SJSA1 (cell line): ENCODE data around the gene EIF4G3. TPM values are rescaled to one million over a fixed set of nuclear protein-coding genes. Genes with fewer than 3 reads are reported as not detected.
"Not testable (repeated sequence)": the region's sequence is repeated elsewhere in the genome, so short reads cannot be mapped to it uniquely, and the experiment has no call there.

ENCODE experiments used
- DNase-seq, 2 experiments: peaks; one replicate each; pipeline ENCODE4 v3.0.0-alpha.2; 2015 to 2020; ENCODE audit warnings: low spot score in 2 of 2, low read depth in 1 of 2
- H3K27ac ChIP-seq: fragments of 250-450 bp; sonication (Bioruptor Pico); 2 replicates; pipeline ENCODE4 v1.5.1; 2020; ENCODE audit warnings: mild to moderate bottlenecking, moderate library complexity
- H3K27me3 ChIP-seq: fragments of 250-450 bp; sonication (Bioruptor Pico); replicated peaks from 2 replicates; pipeline ENCODE4 v1.5.1; 2020; ENCODE audit warnings: mild to moderate bottlenecking, moderate library complexity
- H3K36me3 ChIP-seq: fragments of 250-450 bp; sonication (Bioruptor Pico); 2 replicates; pipeline ENCODE4 v1.5.1; 2020; ENCODE audit warnings: mild to moderate bottlenecking
- H3K4me1 ChIP-seq: fragments of 250-450 bp; sonication (Bioruptor Pico); replicated peaks from 2 replicates; pipeline ENCODE4 v1.6.1; 2021; ENCODE audit warnings: mild to moderate bottlenecking
- H3K4me3 ChIP-seq: fragments of 250-450 bp; sonication (Bioruptor Pico); 2 replicates; pipeline ENCODE4 v1.5.1; 2020; ENCODE audit warnings: mild to moderate bottlenecking
- H3K9me3 ChIP-seq: fragments of 250-450 bp; sonication (Bioruptor Pico); replicated peaks from 2 replicates; pipeline ENCODE4 v1.5.1; 2020; ENCODE audit warnings: mild to moderate bottlenecking
- total RNA-seq: library from RNA; depleted of rRNA; stranded (reverse); fragments of >200 nt; shearing (Covaris generic); gene quantifications from 2 replicates; pipeline ENCODE4 v1.2.3, GENCODE V29; 2014

EIF4G3 gene
- total RNA-seq, 1 experiment from 2014 or later = 30.2 TPM

- no peak overlapping the region for H3K4me3 ChIP-seq
- DNase-seq = no peak
- no peaks in the 10 kb centered on the region for H3K9me3 ChIP-seq
Measured at GRCh38 chr1:21082073-21082472, 94.6 kb downstream of the EIF4G3 start.

GRCh38 chr1:21077085-21077484, 99.6 kb downstream of the EIF4G3 start:
- Histone ChIP-seq H3K4me1 (peaks cover 15% of the 10 kb centered on the region), H3K36me3 (0 out of 2 replicates have a peak, but pooled peaks cover 3% of the 10 kb centered on the region), H3K9me3 (no peaks in the 10 kb centered on the region), H3K4me3 (no peak overlapping the region), H3K27me3 (no peaks in the 10 kb centered on the region), H3K27ac (no peak overlapping the region; the same call in 1 of the 2 replicates)
- DNase-seq = peak; percentile 43 to 61

More at GRCh38 chr1:21082073-21082472, 94.6 kb downstream of the EIF4G3 start:
- Histone ChIP-seq H3K4me1 (peaks cover 1% of the 10 kb centered on the region; the same call in 1 of the 2 replicates), H3K27ac (no peak overlapping the region), H3K27me3 (no peaks in the 10 kb centered on the region), H3K36me3 (peaks cover 9% of the 10 kb centered on the region; the same call in 1 of the 2 replicates)

- H3K4me3 ChIP-seq = no peak overlapping the region
- no peaks in the 10 kb centered on the region for H3K9me3 ChIP-seq
- H3K27me3 ChIP-seq = no peaks in the 10 kb centered on the region
- H3K4me1 ChIP-seq = peaks cover 26% of the 10 kb centered on the region
- DNase-seq = no peak
- H3K36me3 ChIP-seq = 0 out of 2 replicates have a peak, but pooled peaks cover 6% of the 10 kb centered on the region
- no peak overlapping the region for H3K27ac ChIP-seq
Measured at GRCh38 chr1:21072721-21073120, 104.0 kb downstream of the EIF4G3 start.

GRCh38 chr1:21069549-21069948, 107.1 kb downstream of the EIF4G3 start:
- DNase-seq = peak in 1 of 2 experiments; percentile 62
- Histone ChIP-seq H3K27ac (peak overlapping the region; percentile 39), H3K4me3 (no peak overlapping the region), H3K36me3 (0 out of 2 replicates have a peak, but pooled peaks cover 6% of the 10 kb centered on the region), H3K27me3 (no peaks in the 10 kb centered on the region), H3K4me1 (peaks cover 24% of the 10 kb centered on the region), H3K9me3 (no peaks in the 10 kb centered on the region)

GRCh38 chr1:21068937-21069336, 107.8 kb downstream of the EIF4G3 start:
- Histone ChIP-seq H3K27ac (peak overlapping the region; percentile 39), H3K4me1 (peaks cover 30% of the 10 kb centered on the region), H3K36me3 (0 out of 2 replicates have a peak, but pooled peaks cover 6% of the 10 kb centered on the region), H3K4me3 (no peak overlapping the region), H3K9me3 (no peaks in the 10 kb centered on the region), H3K27me3 (no peaks in the 10 kb centered on the region)
- no peak for DNase-seq

GRCh38 chr1:21067551-21068227, 109.0 kb downstream of the EIF4G3 start:
- Histone ChIP-seq H3K36me3 (0 out of 2 replicates have a peak, but pooled peaks cover 3% of the 10 kb centered on the region), H3K27me3 (no peaks in the 10 kb centered on the region)
- no peak for DNase-seq

GRCh38 chr1:21066356-21067012, 110.2 kb downstream of the EIF4G3 start:
- Histone ChIP-seq H3K36me3 (0 out of 2 replicates have a peak, but pooled peaks cover 3% of the 10 kb centered on the region), H3K27me3 (no peaks in the 10 kb centered on the region), H3K27ac (no peak overlapping the region), H3K9me3 (no peaks in the 10 kb centered on the region), H3K4me3 (no peak overlapping the region), H3K4me1 (peaks cover 20% of the 10 kb centered on the region)
- no peak for DNase-seq

More at GRCh38 chr1:21067551-21068227, 109.0 kb downstream of the EIF4G3 start:
- Histone ChIP-seq H3K27ac (no peak overlapping the region), H3K4me3 (no peak overlapping the region), H3K9me3 (no peaks in the 10 kb centered on the region), H3K4me1 (peaks cover 23% of the 10 kb centered on the region)

- Histone ChIP-seq H3K9me3 (no peaks in the 10 kb centered on the region), H3K4me1 (peaks cover 20% of the 10 kb centered on the region), H3K27me3 (no peaks in the 10 kb centered on the region), H3K4me3 (no peak overlapping the region), H3K36me3 (0 out of 2 replicates have a peak, but pooled peaks cover 2% of the 10 kb centered on the region), H3K27ac (no peak overlapping the region)
- DNase-seq = no peak
Measured at GRCh38 chr1:21065851-21066250, 110.8 kb downstream of the EIF4G3 start.

GRCh38 chr1:21064057-21064456, 112.6 kb downstream of the EIF4G3 start:
- H3K27ac ChIP-seq = no peak overlapping the region
- no peak overlapping the region for H3K4me3 ChIP-seq
- peaks cover 14% of the 10 kb centered on the region for H3K4me1 ChIP-seq
- H3K27me3 ChIP-seq = no peaks in the 10 kb centered on the region
- H3K36me3 ChIP-seq = no peaks in the 10 kb centered on the region
- no peak for DNase-seq
- H3K9me3 ChIP-seq = no peaks in the 10 kb centered on the region

- H3K9me3 ChIP-seq = no peaks in the 10 kb centered on the region
- no peak for DNase-seq
- no peak overlapping the region for H3K27ac ChIP-seq
- H3K4me1 ChIP-seq = peaks cover 9% of the 10 kb centered on the region
- no peaks in the 10 kb centered on the region for H3K36me3 ChIP-seq
- no peak overlapping the region for H3K4me3 ChIP-seq
- H3K27me3 ChIP-seq = no peaks in the 10 kb centered on the region
Measured at GRCh38 chr1:21060523-21060922, 116.2 kb downstream of the EIF4G3 start.

- H3K27ac ChIP-seq = no peak overlapping the region
- no peaks in the 10 kb centered on the region for H3K9me3 ChIP-seq
- no peaks in the 10 kb centered on the region for H3K36me3 ChIP-seq
- H3K4me3 ChIP-seq = no peak overlapping the region
- peaks cover 1% of the 10 kb centered on the region; the same call in 1 of the 2 replicates for H3K4me1 ChIP-seq
- no peaks in the 10 kb centered on the region for H3K27me3 ChIP-seq
- no peak for DNase-seq
Measured at GRCh38 chr1:21059021-21059420, 117.7 kb downstream of the EIF4G3 start.

GRCh38 chr1:21058035-21058793, 118.5 kb downstream of the EIF4G3 start:
- no peaks in the 10 kb centered on the region for H3K36me3 ChIP-seq
- no peaks in the 10 kb centered on the region for H3K9me3 ChIP-seq
- H3K4me3 ChIP-seq = no peak overlapping the region
- no peak for DNase-seq
- H3K27me3 ChIP-seq = no peaks in the 10 kb centered on the region
- H3K27ac ChIP-seq = no peak overlapping the region
- H3K4me1 ChIP-seq = no peaks in the 10 kb centered on the region

GRCh38 chr1:21053189-21053928, 123.3 kb downstream of the EIF4G3 start:
- not testable (repeated sequence) for H3K9me3 ChIP-seq, H3K27me3 ChIP-seq, H3K4me3 ChIP-seq, DNase-seq, H3K36me3 ChIP-seq, H3K27ac ChIP-seq, H3K4me1 ChIP-seq
